ENCODE data around the gene CD68. TPM values are rescaled to one million over a fixed set of nuclear protein-coding genes. Genes with fewer than 3 reads are reported as not detected.
A peak's percentile ranks its signal among the peaks of the same experiment; 100 is the strongest.

Gene CD68
- polyA plus RNA-seq, 1 experiment, result 93.2 TPM

DNA sequence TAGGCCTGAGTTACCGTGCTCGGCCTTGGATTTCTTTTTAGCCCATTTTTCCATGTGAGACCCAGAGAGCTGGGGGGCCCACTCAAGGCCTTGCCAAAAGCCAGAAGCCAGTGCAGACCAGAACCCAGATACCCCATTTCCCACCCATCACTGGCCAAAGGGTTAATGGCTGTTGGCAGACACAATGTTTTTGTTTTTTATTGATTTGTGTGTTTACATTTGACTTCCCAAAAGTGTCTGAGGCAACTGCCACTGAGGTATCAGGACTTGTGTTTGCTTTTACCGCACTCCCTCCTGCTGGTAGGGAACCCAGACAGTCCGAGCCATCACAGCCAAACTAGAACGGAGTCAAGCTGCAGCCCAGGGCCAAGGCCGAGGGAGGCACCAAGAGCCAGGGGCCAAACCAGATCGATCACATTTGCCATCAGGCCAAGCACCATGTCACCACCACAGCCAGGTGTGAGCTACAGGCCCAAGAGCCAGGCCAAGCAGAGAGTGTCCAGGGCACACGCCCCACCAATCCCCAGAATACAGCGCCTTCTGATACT lies 38.3 kb upstream of the CD68 start:
- TF ChIP-seq, protein P1, sequence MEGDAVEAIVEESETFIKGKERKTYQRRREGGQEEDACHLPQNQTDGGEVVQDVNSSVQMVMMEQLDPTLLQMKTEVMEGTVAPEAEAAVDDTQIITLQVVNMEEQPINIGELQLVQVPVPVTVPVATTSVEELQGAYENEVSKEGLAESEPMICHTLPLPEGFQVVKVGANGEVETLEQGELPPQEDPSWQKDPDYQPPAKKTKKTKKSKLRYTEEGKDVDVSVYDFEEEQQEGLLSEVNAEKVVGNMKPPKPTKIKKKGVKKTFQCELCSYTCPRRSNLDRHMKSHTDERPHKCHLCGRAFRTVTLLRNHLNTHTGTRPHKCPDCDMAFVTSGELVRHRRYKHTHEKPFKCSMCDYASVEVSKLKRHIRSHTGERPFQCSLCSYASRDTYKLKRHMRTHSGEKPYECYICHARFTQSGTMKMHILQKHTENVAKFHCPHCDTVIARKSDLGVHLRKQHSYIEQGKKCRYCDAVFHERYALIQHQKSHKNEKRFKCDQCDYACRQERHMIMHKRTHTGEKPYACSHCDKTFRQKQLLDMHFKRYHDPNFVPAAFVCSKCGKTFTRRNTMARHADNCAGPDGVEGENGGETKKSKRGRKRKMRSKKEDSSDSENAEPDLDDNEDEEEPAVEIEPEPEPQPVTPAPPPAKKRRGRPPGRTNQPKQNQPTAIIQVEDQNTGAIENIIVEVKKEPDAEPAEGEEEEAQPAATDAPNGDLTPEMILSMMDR (IDR thresholded peaks at IDR 0.05; ENCODE audit: insufficient read depth, low read depth, low read length), result no peak
- no peaks in the 10 kb centered on the region for H3K36me3 ChIP-seq (ENCODE audit: control insufficient read depth, insufficient read depth, low read length)
- peaks cover 2% of the 10 kb centered on the region; the same call in 1 of the 2 replicates for H3K27me3 ChIP-seq (ENCODE audit: control insufficient read depth, insufficient read depth, low read length)
- no peak for DNase-seq (ENCODE audit: low read depth)
- ChIA-PET CTCF (interaction anchor here (1.0 to 1.6 kb wide), 2 partner anchors 18 to 20 kb away, joined by 3 to 6 read pairs; no protein-coding TSS in a partner anchor), POLR2A (no interaction called here)
- no peak overlapping the region for H3K4me3 ChIP-seq (ENCODE audit: low read depth, low read length)

DNA sequence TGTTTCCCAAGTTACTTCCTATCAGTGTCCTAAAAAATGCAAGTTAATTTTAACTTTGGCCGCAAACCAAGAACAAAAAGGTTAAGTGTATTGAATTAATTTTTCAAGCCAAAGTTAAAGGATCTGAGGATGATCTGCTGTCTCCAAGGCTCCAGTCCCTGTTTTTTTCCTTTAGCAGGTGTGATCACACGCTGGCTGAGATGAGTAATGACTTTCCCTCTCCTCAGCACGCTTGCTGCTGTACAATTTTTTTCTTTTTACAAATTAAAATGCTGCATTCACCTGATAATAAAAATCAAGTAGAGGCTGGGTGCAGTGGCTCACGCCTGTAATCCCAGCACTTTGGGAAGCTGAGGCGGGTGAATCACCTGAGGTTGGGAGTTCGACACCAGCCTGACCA lies 34.5 kb upstream of the CD68 start:
- H3K36me3 ChIP-seq (ENCODE audit: control insufficient read depth, insufficient read depth, low read length), result no peaks in the 10 kb centered on the region
- ChIA-PET POLR2A (no interaction called here), CTCF (no interaction called here)
- no peak overlapping the region for H3K4me3 ChIP-seq (ENCODE audit: low read depth, low read length)
- H3K27me3 ChIP-seq (ENCODE audit: control insufficient read depth, insufficient read depth, low read length), result peaks cover 2% of the 10 kb centered on the region; the same call in 1 of the 2 replicates
- no peak for DNase-seq (ENCODE audit: low read depth)
- TF ChIP-seq, protein P1 (IDR thresholded peaks at IDR 0.05; ENCODE audit: insufficient read depth, low read depth, low read length), result no peak

DNA sequence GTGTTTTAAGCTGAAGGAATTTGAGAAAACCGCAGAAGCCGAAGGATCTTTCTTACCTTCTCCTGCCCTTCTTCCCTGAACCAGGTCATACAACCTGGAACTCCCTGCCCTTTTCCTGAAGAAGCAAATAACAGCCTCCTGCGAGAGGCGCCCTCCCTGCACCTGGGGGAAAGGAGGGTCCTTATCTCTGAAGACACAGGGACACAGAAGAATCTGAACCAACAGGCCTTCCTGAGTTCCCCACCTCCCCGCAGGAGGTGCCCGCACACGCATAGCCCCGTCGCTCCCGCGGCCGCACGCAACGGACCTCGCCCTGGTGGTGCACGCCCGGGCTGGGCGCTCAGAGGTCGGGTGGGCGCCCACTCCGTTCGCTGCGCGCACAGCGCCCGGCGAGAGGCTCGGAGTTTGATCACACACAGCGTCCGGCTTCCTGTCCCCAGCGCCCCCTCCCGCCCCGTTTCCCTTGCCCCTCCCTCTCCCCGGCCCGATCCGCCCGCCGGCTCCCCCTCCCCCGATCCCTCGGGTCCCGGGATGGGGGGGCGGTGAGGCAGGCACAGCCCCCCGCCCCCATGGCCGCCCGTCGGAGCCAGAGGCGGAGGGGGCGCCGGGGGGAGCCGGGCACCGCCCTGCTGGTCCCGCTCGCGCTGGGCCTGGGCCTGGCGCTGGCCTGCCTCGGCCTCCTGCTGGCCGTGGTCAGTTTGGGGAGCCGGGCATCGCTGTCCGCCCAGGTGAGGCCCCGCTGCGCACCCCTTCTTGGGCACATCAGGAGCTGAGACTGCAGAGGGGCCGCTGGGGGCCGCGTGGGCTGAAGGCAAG lies 30.6 kb upstream of the CD68 start, which contains the start of gene TNFSF12:
TNFSF12 (plus strand) TSS at position 474 of the 816 bp plus-strand sequence; CDS start at position 570, 96 bp downstream.
- TF ChIP-seq, protein P1 (IDR thresholded peaks at IDR 0.05; ENCODE audit: insufficient read depth, low read depth, low read length), result peak; percentile 25
- no peak for DNase-seq (ENCODE audit: low read depth)
- Histone ChIP-seq H3K4me3 (ENCODE audit: low read depth, low read length) (peak within 1 kb of the TSS; percentile 68), H3K27me3 (ENCODE audit: control insufficient read depth, insufficient read depth, low read length) (no peaks in the 10 kb centered on the region), H3K36me3 (ENCODE audit: control insufficient read depth, insufficient read depth, low read length) (no peaks in the 10 kb centered on the region; the same call in 1 of the 2 replicates)
- ChIA-PET POLR2A (interaction anchor here (0.6 to 0.7 kb wide), 2 partner anchors 12 to 64 kb away, joined by 3 to 4 read pairs; no protein-coding TSS in a partner anchor), CTCF (interaction anchor here (0.6 to 5.9 kb wide), 5 partner anchors 12 to 284 kb away, joined by 3 to 41 read pairs (median 4); partner anchors contain the start of gene SENP3)

DNA sequence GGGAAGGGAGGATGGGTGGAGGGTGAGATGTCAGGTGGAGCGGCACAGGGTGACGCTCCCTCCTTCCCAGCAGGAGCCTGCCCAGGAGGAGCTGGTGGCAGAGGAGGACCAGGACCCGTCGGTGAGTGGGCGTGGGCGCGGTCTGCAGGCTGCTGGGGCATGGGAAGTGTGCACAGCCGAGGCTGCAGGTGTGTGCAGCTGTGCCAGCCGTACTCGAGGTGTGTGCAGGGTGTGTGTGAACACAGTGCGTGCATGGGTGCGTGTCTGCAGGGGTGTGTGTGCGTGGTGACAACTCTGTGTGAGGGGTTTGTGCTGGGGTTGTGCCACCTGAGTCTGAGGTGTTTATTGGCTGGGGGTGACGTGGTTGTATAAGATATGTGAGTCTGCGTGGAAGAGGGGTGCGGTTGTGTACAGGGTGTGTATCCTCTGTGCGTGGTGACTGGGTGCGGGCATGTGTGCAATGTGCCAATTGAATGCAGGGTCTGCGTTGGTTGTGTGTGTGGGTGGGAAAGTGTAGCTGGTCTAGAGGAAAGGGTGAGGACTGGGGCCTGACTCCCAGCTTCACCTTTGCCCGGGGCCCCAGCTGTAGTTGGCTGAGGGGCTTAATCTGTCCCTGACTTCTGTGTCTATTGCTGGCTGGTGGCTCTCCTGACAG lies 29.9 kb upstream of the CD68 start:
- Histone ChIP-seq H3K27me3 (ENCODE audit: control insufficient read depth, insufficient read depth, low read length) (no peaks in the 10 kb centered on the region), H3K36me3 (ENCODE audit: control insufficient read depth, insufficient read depth, low read length) (no peaks in the 10 kb centered on the region; the same call in 1 of the 2 replicates), H3K4me3 (ENCODE audit: low read depth, low read length) (peak overlapping the region; percentile 68)
- ChIA-PET POLR2A (no interaction called here), CTCF (interaction anchor here (1.0 to 5.9 kb wide), 3 partner anchors 11 to 35 kb away, joined by 3 to 41 read pairs (median 6); partner anchors contain the start of gene SENP3)
- TF ChIP-seq, protein P1 (IDR thresholded peaks at IDR 0.05; ENCODE audit: insufficient read depth, low read depth, low read length), result no peak; the same call in 1 of the 2 replicates
- DNase-seq (ENCODE audit: low read depth), result no peak

Measured in BJ (cell line).